Stimulated activated CD4-positive, alpha-beta T cell treated with anti-CD3 and anti-CD28 coated beads, Interleukin-1b, Interleukin-23, amount 100 ng/mL, for 1 hour (primary cell): ENCODE measurements around the gene GPR107.

Experiments
- DNase-seq, 2 donors: peaks; one replicate each; pipeline ENCODE4 v3.0.0-alpha.2; 2020; ENCODE audit warnings: low read depth in 2 of 2

The GPR107 gene

DNA sequence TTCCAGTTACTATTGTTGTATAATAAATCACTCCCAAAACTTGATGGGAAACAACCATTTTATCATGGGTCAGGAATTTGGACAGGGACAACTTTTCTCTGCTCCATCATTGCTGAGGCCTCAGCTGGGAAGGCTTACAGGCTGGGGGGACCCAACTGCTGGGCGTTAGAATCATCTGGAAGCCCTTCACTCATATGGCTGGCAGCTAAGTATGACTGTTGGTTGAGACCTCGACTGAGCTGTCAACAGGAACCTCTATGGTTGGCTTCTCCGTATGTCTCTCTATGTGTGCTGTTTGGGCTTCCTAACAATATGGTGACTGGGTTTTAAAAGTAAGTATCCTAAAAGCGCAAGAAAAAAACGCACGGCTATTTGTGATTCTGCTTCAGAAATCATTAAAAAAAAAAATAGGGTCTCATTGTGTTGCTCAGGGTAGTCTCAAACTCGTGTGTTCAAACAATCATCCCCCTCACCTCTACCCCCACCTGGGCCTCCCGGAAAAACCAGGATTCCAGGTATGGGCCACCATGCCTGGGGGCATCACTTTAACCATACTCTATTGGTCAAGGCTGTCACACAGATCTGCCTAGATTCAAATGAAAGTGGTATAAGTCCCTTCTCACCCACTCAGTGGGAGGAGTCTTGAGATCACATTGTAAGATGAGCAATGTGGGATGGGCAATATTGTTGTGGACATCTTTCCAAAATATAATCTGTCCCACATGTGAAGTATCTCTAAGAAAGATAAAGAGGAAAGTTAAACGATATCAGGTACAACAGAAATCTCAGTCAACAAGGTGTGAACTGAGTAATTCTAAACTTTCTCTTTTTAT, 26.0 kb upstream of the GPR107 start:
- no peak for DNase-seq

GRCh38 chr9:130028493-130029222, 25.0 kb upstream of the GPR107 start:
- no peak for DNase-seq

- no peak for DNase-seq
Measured at GRCh38 chr9:130029223-130029973, 24.3 kb upstream of the GPR107 start.

- DNase-seq, result no peak
Measured at GRCh38 chr9:130030651-130031127, 23.0 kb upstream of the GPR107 start.

GRCh38 chr9:130034570-130034969, 19.1 kb upstream of the GPR107 start:
- DNase-seq, result no peak

DNA sequence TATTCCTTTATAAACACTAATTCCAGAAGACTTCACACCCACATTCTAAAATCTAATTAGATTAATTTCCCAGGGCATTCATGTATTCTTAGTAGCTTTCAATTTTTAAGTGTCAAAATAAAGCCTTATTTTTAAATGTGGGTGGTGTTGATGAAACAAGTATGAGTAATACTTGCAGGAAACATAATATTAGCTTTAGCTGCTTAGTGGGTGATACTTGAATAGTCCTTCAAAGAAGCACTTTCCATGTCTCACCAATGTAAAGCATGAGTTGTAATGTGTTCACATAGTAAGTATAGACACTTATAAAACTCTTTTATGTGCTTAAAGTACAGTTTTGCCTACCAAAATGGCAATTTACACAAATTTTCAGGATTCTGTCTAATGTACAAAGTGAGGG, 17.6 kb upstream of the GPR107 start:
- no peak for DNase-seq

- no peak for DNase-seq
Measured at GRCh38 chr9:130039528-130040147, 14.1 kb upstream of the GPR107 start.

- no peak for DNase-seq
Measured at GRCh38 chr9:130040984-130041647, 12.6 kb upstream of the GPR107 start.

DNA sequence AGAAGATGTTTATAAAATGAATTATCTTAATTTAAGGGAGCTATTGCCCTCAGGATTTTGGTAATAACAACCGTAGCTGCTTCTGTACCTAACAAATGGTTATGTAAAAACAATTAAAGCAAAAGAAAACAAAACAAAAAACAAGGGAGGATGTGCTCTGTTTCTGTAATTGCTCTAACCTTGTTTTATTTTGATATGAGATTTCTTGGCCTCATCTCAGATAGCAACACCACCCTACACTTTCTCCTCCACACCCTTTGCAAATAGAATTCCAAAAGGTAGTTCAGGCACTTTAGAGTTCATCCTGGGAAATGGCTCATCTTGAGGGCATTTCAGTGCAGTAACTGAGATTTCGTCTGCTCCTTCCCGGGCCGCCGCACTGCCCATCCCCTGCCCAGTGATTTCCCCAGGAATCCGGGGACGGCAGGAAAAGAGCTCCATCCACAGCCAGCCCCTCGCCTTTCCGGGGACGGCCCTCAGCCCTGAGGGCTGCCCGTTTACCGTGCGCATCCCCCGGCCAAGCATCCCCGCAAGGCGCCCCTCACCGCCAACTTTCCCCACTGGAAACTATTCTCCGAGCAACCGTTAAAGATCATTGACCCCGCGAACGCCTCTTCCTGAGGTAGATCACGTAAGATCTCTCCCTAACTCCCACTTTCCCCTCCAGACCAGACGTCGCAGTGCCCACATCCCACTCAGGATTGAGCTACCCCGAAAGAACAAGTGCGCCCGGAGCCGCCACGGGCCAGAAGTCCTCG, 11.9 kb upstream of the GPR107 start:
- DNase-seq, result no peak

DNA sequence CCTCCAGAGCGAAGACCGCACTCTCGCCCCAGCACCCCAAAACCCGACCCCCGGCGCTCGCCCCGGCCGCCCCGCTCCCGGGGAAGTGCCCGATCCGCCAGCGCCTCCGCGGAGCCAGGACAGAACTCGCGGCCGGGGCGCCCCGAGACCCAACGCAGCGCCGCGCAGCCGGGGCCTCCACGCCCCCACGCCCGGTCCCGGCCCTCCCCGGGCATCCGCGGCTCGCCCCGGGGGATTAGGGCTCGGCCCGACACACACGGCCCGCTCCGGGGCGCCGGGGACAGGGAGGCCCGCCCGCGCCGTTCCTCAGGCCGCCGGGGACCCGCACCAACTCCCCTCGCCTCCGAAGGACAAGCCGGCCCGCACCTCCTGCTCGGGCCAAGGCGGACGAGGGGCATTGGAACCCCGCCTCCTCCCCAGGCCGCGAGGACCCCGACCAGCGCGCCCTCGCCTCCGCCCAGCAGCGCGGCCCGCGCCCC, 11.3 kb upstream of the GPR107 start:
- no peak for DNase-seq

DNA sequence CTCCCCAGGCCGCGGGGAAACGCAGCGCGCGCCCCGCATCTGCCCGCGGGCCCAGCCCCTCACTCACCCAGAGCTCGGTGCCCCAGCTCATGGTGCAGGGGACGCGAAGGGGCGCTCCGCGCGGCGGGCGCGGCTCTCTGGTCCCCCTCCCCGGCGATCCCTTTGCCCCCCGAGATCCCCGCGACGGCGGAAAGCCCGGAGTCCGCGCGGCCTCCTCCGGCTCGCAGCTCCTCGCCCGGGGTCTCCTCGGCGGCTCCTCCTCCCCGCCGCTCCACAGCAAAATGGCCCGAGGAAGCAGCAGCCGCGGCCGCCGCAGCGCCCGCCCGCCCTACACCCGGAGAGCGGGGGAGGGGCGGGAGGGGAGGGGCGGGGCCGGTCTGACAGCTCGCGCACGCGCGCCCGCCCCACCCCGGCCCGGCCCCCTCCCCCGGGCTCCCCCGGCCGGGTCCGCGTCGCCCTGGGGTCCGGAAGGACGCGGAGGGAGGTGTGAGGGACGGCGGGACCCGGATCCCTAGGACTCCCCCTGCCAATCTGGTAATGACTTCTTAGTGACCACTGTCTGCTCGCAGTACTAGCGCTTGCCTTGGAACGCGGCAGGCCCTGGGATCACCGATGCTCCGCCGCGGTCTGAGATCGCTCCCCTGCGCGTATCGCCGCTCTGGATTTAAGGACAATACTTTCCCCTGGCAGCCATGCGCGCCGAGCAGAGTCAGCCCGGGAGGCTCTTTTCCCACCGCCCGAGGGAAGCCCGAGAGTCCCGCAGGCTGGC, 10.6 kb upstream of the GPR107 start, which contains the start of gene FNBP1:
TSS of gene FNBP1 (minus strand) at position 305 of the 769 bp plus-strand sequence. CDS start at position 91, 214 bp downstream.
- peak; percentile 59 to 71 for DNase-seq

- DNase-seq, result no peak
Measured at GRCh38 chr9:130043654-130044623, 9.8 kb upstream of the GPR107 start.

DNA sequence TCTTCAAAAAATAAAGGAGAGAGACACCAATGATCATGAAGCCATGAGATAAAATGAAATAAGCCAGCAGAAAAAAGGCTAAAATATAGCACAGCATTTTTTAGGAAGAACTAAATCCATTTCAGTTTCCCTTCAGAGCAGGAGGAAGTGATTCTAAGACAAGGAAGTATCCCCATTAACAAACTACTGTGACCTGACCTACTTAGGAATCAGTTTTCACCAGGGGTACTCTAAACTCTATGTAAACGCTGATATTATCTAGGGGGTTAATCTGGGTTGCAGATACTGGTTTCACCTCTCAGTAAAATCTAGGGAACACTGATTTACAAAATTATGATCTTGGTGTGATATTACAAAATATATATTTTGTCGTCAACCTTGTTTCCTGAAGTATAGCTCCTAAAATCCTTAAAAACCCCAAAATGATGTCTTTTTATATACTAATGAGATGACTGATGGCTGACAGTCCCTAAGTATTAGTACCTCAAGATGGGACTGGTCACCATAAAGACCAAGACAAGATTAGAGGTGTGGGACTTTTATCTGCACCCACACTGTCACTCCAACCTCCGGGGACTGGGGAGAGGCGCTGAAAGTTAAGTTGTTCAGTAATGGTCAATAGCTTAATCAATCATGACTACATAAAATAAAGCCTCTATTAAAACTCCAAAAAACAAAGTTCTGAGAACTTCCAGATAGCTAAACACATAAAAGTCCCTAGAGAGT, 7.8 kb upstream of the GPR107 start:
- DNase-seq, result no peak

- DNase-seq, result no peak
Measured at GRCh38 chr9:130049431-130050210, 4.1 kb upstream of the GPR107 start.

GRCh38 chr9:130050462-130050861, 3.2 kb upstream of the GPR107 start:
- no peak for DNase-seq

DNA sequence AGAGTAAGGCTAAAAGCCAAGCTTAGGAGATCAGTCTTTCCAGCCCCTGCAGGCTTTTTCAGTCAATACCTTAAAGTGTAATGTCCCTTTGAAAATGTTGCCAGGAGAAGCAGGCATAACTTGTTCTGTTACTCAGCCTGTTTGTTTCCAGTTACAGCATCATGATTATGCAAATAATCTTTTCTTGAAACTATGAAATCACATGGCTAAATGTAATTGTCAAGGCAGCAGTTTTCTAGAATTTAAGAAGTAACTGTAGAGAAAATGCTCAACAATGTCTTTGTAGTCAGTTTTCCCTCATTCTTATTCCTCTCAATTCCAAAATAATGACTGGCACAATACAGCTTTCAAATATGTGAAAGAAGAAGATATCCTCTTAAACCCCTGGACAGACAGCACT, 1.9 kb upstream of the GPR107 start:
- no peak for DNase-seq

DNA sequence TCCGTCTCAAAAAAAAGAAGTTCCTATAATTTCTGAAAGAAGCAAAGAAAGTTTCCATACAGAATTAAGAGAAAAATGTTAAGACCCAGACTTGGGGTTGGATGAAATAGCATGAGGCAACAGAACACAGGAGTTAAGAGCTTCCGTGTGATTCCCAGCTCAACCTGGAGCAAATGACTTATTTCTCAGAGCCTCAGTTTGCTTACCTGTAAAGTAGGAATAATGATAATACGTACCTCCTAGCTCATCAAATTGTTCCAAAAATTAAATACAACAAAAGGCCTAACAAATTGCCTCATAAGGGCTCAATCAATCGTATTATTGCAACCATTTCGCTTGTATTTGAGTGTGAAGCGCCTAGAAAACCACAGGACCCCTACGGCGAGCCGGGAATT, 600 bp upstream of the GPR107 start:
- no peak for DNase-seq
